GM21619 (cell line): ENCODE data around the gene PEPD.

Source experiments
- ATAC-seq: cut with Tn5 transposase; IDR thresholded peaks from one replicate; pipeline ENCODE4 v1.9.1; 2021; ENCODE audit not compliant: unreplicated experiment

PEPD gene

GRCh38 chr19:33408538-33409434 lies 112.8 kb downstream of the PEPD start:
- ATAC-seq, result no peak

GRCh38 chr19:33408116-33408515 lies 113.5 kb downstream of the PEPD start:
- no peak for ATAC-seq

GRCh38 chr19:33407716-33408115 lies 113.9 kb downstream of the PEPD start:
- no peak for ATAC-seq

- ATAC-seq, result no peak
Observed at GRCh38 chr19:33407140-33407551, 114.4 kb downstream of the PEPD start.

GRCh38 chr19:33406521-33407139 lies 115.0 kb downstream of the PEPD start:
- no peak for ATAC-seq

- no peak for ATAC-seq
Observed at GRCh38 chr19:33405553-33406461, 115.8 kb downstream of the PEPD start.

- no peak for ATAC-seq
Observed at GRCh38 chr19:33405254-33405552, 116.4 kb downstream of the PEPD start.

GRCh38 chr19:33404506-33405253 lies 116.9 kb downstream of the PEPD start:
- no peak for ATAC-seq

- no peak for ATAC-seq
Observed at GRCh38 chr19:33403973-33404304, 117.7 kb downstream of the PEPD start.

GRCh38 chr19:33403221-33403972 lies 118.2 kb downstream of the PEPD start:
- ATAC-seq, result no peak

- ATAC-seq, result no peak
Observed at GRCh38 chr19:33402421-33403220, 119.0 kb downstream of the PEPD start.

- no peak for ATAC-seq
Observed at GRCh38 chr19:33401683-33402420, 119.7 kb downstream of the PEPD start.

GRCh38 chr19:33400856-33401682 lies 120.5 kb downstream of the PEPD start:
- ATAC-seq, result no peak

- no peak for ATAC-seq
Observed at GRCh38 chr19:33399745-33400681, 121.6 kb downstream of the PEPD start.

GRCh38 chr19:33399081-33399744 lies 122.4 kb downstream of the PEPD start:
- ATAC-seq, result no peak

- no peak for ATAC-seq
Observed at GRCh38 chr19:33398361-33399060, 123.1 kb downstream of the PEPD start.
